Astrocyte of the spinal cord (primary cell): ENCODE data around the gene CDH15.
"Not testable (repeated sequence)": the region's sequence is repeated elsewhere in the genome, so short reads cannot be mapped to it uniquely, and the experiment has no call there.

ENCODE experiments used
- DNase-seq: peaks from one replicate; pipeline ENCODE4 v3.0.0; 2011; ENCODE audit warnings: low read depth, low spot score
- H3K4me3 ChIP-seq: 2 replicates; pipeline ENCODE4 v1.5.1; 2011; ENCODE audit warnings: low read depth, mild to moderate bottlenecking, low read length, moderate library complexity
- in situ Hi-C: cut with HindIII; loops from 2 replicates; pipeline ENCODE4 v1.10.0; 2017; ENCODE audit warnings: low sequenced_read_pairs
- TF ChIP-seq, protein P1 (sequence below): IDR thresholded peaks from 2 replicates; pipeline ENCODE4 v1.5.1; 2012; ENCODE audit warnings: low read depth, mild to moderate bottlenecking, low read length, inconsistent platforms

CDH15 gene

DNA sequence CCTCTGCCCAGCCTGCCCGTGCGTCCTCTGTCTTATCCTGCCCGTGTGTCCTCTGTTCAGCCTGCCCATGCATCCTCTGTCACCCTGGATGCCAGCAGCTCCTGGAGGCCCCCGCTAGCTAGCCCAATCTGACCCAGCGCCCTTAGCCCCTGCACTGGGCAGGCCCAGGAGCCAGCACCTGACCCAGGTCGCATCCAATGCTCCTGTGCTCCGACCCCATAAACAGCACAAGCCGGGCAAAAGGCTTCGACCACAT is 13.1 kb downstream of the CDH15 start:
- DNase-seq: no peak
- TF ChIP-seq, protein P1, sequence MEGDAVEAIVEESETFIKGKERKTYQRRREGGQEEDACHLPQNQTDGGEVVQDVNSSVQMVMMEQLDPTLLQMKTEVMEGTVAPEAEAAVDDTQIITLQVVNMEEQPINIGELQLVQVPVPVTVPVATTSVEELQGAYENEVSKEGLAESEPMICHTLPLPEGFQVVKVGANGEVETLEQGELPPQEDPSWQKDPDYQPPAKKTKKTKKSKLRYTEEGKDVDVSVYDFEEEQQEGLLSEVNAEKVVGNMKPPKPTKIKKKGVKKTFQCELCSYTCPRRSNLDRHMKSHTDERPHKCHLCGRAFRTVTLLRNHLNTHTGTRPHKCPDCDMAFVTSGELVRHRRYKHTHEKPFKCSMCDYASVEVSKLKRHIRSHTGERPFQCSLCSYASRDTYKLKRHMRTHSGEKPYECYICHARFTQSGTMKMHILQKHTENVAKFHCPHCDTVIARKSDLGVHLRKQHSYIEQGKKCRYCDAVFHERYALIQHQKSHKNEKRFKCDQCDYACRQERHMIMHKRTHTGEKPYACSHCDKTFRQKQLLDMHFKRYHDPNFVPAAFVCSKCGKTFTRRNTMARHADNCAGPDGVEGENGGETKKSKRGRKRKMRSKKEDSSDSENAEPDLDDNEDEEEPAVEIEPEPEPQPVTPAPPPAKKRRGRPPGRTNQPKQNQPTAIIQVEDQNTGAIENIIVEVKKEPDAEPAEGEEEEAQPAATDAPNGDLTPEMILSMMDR: no peak
- no peak overlapping the region for H3K4me3 ChIP-seq
- in situ Hi-C loops: no loop called here

DNA sequence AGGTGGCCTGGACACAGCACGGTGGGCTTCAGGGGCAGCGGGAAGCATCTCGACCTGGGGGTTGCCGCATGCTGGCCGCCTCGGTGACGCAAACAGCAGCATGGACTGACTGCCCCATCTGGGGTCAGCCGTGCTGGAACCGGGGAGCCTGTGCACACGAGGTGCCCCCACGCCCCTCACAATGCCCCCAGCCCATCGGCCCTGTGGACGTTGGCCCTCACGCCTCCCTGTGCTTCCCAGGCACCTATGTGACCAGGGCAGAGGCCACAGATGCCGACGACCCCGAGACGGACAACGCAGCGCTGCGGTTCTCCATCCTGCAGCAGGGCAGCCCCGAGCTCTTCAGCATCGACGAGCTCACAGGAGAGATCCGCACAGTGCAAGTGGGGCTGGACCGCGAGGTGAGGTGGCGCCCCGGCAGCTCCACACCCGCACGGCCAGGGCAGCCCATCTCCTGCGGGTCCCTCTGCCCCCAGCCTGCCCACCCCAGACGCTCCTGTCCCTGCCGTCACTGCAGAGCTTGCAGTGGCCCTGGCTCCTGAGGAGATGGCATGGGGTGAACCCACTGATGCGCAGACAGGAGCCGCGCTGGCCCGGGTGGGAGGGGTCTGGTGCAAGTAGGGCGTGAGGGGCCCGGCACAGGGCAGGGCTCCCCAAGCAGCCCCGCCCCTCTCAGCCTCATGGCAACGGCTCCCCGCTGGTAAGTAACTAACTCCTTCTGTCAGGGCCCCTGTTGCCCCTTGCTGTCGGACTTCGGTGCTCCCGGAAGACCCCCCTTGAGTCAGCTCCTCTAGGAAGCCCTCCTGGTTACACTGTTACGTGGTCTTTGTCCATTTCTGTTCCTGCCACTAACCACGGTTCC is 13.6 kb downstream of the CDH15 start:
- no peak for DNase-seq
- TF ChIP-seq, protein P1: no peak
- H3K4me3 ChIP-seq: no peak overlapping the region
- in situ Hi-C loops: no loop called here

DNA sequence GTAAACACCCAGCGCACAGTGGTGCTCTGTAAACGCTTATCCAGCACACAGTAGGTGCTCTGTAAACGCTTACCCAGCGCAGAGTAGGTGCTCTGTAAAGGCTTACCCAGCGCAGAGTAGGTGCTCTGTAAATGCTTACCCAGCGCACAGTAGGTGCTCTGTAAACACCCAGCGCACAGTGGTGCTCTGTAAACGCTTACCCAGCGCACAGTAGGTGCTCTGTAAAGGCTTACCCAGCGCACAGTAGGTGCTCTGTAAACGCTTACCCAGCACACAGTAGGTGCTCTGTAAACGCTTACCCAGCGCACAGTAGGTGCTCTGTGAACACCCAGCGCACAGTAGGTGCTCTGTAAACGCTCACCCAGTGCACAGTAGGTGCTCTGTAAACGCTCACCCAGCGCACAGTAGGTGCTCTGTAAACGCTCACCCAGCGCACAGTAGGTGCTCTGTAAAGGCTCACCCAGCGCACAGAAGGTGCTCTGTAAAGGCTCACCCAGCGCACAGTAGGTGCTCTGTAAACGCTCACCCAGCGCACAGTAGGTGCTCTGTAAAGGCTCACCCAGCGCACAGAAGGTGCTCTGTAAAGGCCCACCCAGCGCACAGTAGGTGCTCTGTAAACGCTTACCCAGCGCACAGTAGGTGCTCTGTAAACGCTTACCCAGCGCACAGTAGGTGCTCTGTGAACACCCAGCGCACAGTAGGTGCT is 14.5 kb downstream of the CDH15 start:
- H3K4me3 ChIP-seq, DNase-seq, in situ Hi-C loops: not testable (repeated sequence)

DNA sequence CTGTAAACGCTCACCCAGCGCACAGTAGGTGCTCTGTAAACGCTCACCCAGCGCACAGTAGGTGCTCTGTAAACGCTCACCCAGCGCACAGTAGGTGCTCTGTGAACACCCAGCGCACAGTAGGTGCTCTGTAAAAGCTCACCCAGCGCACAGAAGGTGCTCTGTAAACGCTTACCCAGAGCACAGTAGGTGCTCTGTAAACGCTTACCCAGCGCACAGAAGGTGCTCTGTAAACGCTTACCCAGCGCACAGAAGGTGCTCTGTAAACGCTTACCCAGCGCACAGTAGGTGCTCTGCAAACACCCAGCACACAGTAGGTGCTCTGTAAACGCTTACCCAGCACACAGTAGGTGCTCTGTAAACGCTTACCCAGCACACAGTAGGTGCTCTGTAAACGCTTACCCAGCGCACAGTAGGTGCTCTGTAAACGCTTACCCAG is 15.1 kb downstream of the CDH15 start:
- DNase-seq, in situ Hi-C loops: not testable (repeated sequence)

DNA sequence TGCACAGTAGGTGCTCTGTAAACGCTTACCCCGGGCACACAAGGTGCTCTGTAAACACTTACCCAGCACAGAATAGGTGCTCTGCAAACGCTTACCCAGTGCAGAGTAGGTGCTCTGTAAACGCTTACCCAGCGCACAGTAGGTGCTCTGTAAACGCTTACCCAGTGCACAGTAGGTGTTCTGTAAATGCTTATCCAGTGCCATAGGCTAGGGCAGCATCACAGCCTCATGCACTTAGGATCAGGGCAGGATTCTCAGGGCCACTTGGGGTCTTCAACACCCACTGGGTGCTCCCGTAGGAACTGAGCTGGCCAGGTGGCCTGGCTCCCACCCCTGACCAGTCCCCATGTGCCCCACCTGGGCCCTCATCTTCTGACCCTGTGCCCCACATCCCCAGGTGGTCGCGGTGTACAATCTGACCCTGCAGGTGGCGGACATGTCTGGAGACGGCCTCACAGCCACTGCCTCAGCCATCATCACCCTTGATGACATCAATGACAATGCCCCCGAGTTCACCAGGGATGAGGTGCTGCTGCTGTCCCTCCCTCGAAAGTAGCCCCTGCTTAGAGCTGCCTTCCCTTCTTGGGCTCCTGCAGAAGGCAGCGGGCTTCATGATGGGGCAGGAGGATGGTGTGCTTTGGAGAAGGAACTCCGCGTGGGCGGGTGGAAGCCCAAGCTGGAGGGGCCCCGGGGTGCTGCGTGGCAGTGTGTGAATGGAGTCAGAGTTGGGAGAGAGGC is 15.7 kb downstream of the CDH15 start:
- in situ Hi-C loops: no loop called here
- DNase-seq: peak; percentile 12
- TF ChIP-seq, protein P1: no peak
- no peak overlapping the region for H3K4me3 ChIP-seq

More for the DNA sequence above, 15.1 kb downstream of the CDH15 start:
- H3K4me3 ChIP-seq: not testable (repeated sequence)

DNA sequence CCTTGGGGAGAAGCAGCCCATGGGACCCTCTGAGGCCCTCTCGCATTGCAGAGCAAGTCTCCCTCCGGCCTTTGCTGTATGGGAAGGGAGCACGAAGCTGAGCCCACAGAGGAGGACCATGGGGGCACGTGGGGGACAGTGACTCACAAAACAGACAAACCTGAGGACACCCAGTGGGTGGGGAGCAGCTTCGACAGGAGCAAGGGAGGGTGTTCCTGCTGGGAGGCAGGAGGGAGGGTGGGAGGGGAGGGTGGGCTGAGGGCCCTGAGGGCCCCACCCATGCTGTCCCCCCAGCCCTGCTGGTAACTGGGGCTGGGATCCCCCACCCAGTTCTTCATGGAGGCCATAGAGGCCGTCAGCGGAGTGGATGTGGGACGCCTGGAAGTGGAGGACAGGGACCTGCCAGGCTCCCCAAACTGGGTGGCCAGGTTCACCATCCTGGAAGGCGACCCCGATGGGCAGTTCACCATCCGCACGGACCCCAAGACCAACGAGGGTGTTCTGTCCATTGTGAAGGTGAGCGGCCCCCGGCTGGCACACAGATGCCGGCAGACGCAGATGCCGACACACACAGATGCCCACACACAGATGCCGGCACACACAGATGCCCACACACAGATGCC is 16.3 kb downstream of the CDH15 start:
- in situ Hi-C loops: no loop called here
- DNase-seq: peak; percentile 15
- TF ChIP-seq, protein P1: no peak
- H3K4me3 ChIP-seq: no peak overlapping the region

DNA sequence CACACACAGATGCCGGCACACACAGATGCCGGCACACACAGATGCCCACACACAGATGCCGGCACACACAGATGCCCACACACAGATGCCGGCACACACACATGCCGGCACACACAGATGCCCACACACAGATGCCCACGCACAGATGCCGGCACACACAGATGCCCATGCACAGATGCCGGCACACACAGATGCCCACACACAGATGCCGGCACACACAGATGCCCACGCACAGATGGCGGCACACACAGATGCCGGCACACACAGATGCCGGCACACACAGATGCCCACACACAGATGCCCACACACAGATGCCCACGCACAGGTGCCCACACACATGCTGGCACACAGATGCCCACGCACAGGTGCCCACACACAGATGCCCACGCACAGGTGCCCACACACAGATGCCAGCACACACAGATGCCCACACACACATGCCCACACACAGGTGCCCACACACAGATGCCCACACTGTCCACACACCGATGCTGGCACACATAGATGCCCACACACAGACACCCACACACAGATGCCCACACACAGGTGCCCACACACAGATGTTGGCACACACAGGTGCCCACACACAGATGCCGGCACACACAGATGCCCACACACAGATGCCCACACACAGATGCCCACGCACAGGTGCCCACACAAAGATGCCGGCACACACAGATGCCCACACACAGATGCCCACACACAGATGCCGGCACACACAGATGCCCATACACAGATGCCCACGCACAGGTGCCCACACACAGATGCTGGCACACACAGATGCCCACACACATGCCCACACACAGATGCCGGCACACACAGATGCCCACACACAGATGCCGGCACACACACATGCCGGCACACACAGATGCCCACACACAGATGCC is 17.2 kb downstream of the CDH15 start:
- H3K4me3 ChIP-seq, in situ Hi-C loops, DNase-seq: not testable (repeated sequence)
